HG02678 (cell line): ENCODE results near the gene USPL1.
A peak's percentile ranks its signal among the peaks of the same experiment; 100 is the strongest.

Experiments used
- ATAC-seq: cut with Tn5 transposase; IDR thresholded peaks from one replicate; pipeline ENCODE4 v1.9.1; 2021; ENCODE audit warnings: mild to moderate bottlenecking, moderate library complexity; ENCODE audit not compliant: unreplicated experiment

The USPL1 gene

DNA sequence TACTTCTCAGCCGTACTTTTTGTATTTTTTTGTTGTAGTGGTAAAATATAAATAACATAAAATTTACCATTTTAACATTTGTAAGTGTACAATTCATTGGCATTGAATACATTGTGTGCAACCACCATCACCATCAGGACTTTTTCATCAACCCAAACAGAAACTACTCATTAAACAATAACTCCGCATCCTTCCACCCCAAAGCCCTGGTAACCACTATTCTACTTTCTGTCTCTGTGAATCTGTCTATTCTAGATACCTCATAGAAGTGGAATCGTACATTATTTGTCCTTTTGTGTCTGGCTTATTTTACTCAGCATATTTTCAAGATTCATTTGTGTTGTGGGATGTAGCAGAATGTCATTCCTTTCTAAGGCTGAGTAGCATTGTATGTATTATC lies 38.5 kb downstream of the USPL1 start:
- peak; percentile 48 for ATAC-seq

DNA sequence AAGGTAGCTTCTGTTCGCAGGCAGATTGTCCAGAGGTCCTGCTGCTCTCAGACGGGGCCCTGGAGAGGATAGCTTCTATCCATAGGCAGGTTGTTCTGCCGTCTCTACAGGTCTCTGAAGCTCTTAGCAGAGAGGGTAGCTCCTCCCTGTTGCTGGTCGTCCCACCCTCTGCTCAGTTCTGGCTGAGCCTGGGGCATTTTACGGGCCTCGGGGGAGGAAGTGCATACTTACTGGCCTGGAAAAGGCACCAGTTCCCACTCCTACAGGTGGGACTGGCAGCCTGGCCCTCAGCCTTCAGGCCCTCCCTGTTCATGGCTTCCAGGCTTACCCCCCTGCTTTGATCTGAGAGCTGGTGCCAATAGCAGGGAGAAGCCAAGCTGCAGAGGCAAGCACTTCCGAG lies 42.3 kb downstream of the USPL1 start:
- no peak for ATAC-seq

DNA sequence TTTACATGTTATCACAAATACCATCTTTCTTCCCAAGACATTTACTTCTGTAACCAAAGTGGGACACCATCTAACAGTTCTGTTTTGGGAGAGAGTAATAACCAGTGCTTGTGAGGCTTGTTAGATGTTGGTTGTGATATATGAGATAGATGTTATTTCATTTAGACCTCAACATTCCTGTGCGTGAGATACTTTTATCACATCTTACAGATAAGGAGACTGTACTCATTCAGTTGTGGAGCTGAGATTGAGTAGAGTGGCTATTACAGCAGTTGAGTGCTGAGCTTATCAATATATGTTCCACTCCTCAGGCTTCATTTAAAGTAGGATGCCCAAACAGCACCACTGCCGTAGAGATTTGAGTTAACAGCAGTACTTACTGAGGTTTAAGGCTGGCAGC lies 43.1 kb downstream of the USPL1 start:
- no peak for ATAC-seq

DNA sequence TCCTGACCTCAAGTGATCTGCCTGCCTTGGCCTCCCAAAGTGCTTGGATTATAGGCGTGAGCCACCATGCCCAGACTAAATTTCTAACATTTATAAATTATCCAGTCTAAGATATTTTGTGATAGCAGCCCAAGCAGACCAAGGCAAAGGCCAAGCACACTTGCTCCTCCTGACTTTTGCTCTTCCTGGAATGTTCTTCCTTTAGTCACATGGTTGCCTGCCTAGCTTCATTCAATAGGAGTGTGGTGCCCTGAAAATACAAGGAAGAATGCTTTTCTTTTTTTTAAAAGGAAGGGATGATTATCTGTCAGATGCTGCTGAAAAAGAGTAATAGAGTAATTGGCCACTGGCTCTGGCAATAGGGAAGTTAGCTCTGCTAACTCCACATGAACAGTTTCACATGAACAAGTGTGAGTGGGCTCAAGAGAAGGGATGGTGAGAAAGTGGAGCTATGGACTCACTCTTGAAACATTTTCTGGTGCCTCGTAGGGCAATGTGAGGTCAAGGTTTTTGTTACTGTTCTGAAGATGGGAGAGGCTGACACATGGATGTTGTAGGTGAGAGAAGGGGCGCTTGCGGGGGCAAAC lies 47.1 kb downstream of the USPL1 start:
- no peak for ATAC-seq

DNA sequence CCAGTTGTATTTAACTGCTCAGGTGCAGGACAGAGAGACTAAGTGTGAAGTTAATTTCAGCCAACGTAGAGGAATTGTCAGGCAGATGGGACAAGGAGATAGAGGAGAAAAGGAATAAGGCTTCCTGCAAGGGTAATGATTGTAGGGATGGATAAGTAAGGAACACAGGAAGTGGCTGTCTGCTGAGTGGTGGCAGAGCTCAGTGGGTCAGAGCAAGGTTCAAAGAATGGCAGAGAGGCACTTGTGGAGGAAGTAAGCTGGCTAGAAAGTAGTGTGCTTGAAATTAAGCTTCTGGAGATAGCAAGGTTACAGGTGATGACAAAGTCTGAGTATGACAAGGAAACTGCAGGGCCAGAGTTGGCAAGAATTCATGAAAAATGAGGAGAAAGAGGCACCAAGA lies 47.9 kb downstream of the USPL1 start:
- ATAC-seq = no peak

DNA sequence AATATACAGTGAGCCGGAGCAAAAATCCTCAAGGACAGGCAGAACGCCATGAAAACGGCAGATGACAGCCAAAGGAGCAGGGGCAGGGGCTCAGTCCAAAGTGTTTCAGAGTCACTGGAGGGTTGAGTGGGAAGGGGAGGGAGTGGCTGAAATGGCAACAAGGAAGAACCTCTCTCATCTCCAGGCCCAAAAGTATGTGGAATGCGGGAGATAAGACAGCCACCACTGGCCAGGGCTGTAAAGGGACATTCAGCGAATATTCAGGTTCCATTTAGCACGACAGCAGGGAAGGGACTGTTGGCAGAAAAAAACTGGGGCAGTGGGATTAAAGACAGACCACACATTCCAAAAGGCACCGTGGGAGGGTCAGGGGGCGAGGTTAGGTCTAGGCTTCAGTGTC lies 48.4 kb downstream of the USPL1 start:
- ATAC-seq = no peak

DNA sequence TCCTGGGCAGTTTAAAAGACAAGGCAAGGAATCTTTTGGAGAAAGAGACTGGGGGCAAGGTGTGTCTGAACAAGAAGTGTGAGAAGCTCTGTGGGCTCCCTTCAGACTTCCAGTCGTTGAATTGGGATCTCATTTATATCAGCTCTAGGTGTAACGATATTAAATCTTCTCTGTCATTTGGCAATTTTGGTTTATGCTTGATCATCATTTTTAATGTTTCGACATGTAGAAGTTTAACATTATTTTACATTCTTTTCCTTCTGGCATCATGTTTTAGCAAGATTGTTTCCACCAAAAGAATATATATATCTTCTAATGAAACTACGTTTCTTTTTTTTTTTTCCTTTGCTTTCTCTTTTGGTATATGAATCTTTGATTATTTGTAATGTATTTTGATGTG lies 49.3 kb downstream of the USPL1 start:
- ATAC-seq = no peak

DNA sequence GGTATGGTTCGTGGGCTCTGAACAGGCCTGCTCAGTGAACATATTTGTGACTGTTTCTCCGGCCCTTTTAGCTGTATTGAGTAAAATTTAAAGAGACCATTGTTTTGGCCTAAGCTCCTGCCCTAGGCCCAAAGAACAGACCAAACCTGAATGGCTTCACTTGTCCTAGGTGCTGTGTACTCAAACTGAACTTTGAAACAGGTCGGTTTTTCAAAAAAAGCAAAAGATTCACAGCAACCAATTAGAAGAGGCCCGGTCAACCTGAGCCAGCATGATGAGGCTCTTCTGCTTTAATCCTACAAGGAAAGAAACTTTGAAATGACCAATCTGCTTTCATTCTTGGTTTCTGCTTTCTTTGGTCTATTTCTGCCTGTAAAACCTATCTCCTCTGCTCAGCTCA lies 50.6 kb downstream of the USPL1 start:
- no peak for ATAC-seq

DNA sequence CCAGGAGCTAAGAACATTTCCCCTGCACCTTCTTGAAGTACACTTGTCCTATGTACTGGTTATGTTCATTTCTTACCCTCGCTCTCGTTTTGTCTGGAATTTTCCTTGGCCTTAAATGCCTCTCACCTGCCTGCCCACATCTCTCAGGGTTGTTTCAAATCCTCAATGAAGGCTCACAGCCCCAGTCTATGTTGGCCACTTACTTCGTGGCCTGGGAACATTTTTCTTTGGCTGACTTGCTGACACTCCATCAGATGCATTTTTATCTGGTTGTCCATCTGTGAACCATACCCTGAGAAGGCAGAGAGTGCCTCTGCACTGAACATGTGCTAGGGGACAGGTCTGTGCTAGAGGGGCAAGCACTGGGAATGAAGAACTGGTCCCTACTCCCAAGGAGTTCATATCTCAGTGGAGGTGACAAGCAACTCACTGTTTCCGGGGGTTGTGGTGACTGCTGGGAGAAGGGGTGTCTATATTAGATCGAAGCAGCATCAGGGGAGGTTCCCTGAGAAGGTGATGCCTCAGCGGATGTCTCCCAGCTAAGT lies 53.6 kb downstream of the USPL1 start:
- no peak for ATAC-seq

DNA sequence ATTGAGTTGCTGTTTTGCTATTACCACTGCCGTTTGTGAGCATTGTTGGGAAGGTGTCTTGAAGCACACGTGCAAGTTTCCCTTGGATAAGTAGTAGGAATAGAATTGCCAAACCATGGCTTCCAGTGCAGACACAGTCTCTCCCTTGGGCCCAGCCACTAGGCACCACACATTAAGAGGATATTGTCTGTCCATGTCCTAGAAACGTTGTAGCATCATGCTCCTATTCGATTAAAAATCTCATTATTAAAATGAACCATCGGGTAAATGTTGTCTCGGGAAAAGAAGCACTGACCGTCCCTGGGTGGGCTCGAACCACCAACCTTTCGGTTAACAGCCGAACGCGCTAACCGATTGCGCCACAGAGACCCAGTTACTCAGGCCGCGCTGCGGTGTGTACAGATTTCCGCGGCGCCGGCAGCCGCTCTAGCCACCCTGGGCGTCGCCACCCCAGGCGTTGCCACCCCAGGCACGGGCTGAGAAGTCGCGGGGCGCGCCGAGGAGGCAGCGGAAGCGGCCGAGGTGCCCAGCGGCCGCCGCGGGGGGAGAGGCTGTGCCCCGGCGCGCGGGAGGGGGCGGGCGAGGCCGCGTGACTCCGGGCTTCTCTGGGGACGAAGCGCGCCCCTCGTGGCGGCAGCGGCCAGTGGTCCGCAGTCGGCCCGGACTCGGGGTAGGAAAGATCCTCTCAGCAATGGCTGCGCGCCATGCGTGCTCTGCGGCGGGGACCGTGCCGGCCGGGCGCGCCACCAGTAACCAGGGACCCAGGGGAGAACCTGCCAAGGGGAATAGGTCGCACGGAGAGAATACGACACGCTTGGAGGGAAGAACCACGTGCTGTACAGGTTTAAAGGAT lies 56.2 kb downstream of the USPL1 start:
- ATAC-seq = peak; percentile 88

DNA sequence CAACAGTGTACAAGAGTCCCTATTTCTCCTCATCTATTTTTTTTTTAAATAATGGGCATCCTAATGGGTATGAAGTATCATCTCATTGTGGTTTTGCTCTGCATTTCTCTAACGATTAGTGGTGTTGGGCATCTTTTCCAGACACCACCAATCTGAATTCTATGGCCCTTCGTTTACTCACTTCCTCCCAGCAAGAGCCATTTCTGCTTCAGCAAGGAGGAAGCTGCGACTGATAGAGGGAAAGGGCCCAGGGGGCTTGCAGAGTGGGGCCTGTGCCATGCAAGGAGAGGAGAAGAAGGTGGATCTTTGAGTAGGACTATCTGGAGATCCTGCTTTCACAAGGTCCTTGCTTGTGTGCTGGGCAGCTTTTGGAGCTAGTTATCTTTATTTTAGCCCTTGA lies 58.0 kb downstream of the USPL1 start:
- no peak for ATAC-seq

DNA sequence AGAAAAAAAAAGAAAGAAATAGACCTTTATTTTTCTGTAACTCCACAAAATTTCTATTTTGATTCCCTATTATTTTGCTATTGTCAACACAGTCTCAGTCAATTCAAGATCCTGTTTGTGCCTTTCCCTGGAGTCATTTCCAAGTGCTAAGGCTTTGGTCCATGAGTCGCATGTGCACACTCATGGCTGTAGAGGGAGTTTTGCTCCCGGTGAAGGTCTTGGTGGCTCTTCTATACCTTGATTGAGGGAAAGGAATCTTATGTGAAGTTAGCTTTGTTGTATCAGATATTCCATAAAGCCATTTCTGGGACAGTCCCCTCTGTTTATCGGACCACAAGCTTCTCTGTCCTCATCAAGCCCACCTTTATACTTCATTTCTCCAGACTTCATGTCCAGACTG lies 59.0 kb downstream of the USPL1 start:
- no peak for ATAC-seq

DNA sequence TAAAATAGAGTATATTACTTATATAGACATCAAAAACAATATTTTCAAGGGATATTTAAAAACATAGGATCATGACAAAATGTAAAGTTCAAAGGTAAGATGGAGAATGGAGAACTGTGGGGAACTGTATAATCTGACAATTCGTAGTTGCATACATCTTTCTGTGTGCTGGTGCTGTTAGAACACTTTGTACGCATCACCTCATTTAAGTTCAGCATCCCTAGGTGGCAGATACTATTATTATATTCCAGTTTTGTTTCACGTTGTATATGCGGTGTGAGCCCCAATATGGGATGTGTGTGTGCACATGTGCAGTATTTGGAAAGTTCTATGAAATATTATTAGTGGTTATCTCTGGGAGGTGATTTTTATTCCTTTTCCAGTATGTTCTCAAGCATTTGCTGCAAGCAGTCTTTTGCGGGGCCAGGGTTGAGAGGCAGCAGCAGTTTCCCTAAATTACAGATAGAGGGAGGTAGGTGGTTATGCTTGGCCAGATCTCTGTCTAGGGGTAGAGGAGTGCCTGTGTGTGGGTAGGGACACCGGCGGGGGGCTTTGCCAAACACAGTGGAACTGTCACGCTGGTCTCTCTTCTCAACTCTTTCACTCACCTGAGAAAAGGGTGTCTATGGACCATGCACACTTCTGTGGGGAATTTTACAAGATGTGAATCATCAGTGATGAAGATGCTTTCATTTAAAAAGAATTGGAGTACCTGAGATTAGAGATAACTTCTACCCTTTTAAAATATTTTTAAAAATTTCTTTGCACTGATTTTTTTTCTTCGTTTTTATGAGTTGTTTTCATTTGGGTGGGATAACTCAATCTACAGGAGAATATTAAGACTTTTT lies 62.0 kb downstream of the USPL1 start:
- peak; percentile 69 for ATAC-seq

DNA sequence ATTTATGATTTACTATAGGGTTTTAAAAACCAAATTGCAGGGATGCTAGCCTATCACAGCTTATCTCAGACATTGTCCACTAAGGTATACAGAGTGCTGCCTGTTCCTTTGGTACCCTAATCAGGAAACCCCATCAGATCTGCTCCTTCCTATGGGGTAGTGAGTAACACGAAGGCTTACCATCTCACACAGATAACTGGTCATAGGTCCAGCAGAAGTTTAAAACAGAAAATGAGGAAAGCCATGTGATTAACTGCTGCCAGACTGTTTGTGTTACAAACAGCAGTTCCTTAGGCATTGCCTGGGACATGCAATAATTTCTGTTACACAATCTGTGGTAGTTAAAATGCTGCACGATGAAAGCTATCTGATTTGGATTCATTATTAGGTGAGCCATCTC lies 64.1 kb downstream of the USPL1 start:
- no peak for ATAC-seq

DNA sequence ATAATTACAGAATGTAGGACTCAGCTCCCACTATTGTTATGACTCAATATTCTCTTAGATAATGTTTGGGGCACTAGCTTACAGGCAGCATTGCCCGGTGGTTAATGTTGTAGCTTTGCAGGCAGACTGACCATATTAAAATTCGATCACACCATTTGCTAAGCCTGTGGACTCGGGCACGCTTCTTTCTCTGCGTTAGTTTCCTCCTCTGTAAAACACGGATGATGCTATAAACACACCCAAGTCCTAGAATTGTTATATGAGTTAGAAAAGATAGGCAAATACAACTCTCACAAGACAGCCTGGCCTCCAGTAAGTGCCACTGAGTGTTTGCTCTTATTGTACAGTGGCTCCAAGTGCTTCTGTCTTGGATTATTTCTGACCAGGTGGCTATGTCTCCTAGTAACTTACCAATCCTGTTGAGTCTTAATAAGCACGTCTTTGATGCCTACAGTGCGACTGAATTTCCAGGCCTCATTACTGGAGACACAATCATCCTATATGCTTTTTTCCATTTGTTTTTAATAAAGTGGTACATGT lies 67.7 kb downstream of the USPL1 start:
- ATAC-seq = no peak

DNA sequence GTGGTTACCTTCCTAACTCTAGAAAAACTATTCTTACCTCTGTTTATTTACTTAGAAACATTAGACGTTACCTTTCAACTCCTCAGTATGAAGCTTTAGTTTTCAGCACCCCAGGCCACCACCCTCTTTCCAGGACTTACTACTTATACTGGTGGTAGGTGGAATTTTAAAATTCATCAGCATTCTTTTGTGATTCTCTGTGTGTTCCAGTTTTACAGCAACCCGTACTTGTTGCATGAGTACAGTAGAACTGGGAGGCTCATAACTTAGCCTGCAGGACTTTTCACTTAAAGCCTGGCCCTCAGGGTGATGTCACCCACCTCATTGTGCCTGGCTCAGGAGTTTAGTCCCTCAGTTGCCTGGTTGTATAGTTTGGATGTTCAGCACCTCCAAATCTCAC lies 68.3 kb downstream of the USPL1 start:
- ATAC-seq = no peak

DNA sequence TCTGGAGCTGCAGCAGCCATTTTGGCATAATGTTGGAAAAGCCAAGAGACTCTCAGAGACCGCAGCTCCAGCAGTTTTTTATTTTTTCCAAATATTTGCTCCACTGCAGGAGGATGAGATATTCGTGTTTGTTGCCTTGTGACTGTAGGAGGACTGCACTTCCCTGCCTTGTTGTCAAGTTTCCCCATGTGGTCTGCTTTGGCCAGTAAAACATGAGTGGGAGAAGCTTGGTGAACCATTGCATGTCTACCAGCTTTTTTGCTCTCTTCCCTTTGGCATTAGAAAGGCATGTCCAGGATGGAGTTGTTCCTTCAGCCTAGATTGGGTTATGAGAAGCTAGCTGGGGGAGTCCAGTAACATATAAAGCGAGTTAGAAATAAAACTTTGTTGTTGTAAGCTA lies 69.9 kb downstream of the USPL1 start:
- ATAC-seq = no peak

DNA sequence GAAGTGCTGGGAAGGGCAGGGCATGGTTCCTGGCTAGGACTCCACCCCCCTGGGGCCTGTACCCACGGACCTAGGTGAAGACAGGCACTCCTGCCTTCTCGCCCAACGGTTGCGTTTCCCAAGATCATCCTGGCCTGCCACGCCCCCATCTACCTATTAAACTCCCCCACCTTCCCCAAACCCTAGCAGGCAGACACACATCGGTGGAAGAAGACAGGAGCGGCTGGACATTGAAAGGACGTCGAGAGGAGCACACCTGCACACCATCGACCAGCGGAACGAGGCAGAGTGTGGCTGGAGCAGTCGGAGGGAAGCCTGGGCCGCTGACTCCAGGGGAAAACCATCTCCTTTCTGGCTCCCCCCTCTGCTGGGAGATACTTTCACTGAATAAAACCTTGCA lies 72.0 kb downstream of the USPL1 start:
- no peak for ATAC-seq

DNA sequence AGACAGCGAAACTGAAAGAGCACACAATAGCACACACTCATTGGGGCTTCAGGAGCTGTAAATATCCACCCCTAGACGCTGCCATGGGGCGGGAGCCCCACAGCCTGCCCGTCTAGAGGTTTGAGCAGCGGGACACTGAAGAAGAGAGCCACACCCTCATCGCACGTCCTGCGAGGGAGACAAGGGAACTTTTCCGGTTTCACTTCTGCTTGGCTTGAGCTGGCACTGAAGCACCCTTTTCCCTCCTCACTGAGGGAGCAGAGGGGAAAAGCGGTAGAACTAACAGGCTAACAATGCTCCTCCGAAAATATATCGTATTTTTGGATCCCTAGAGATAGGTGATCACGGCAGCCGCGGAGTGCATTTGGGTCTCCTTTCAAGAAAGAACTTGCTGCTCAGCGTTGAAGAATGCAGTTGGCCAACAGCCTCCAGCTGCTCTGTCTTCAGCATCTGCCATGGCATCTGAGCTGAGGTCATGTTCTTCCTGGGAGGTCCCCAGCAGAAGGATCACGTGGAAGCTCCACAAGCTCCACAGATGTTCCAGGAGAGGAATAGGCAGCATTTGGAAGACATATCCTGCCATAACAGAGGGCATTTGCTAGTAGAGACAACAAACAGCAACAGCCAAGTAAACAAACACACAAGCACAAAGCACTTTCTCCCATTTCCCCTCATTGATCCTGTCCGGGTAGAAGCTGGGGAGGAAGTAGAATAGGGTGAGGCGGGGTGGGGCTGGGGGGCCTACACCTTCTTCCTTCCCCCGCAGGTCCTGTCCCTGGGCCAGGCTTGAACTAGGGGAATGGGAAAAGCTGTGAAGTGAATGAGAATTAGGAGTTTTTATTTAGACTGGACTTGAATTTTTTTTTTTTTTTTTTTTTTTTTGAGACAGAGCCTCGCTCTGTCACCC lies 72.8 kb downstream of the USPL1 start:
- ATAC-seq = peak; percentile 65

DNA sequence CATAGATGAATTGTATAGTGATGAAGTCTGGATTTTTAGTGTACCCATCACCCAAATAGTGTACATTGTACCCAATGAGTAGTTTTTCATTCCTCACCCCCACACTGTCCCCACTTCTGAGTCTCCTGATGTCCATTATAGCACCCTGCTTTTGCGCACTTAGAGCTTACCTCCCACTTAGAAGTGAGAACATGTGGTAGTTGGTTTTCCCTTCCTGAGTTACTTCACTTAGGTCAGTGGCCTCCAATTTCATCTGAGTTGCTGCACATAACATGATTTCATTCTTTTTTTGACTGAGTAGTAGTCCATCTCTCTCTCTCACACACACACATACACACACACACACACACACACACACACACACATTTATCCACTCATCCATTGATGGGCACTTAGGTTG lies 74.4 kb downstream of the USPL1 start:
- ATAC-seq = no peak
